Esophagus muscularis mucosa (tissue), 3 donors: ENCODE data around the gene SARS2.

Source experiments
- CTCF ChIP-seq, 3 experiments: fragments of 200-600 bp in 2 of 3; fragments of 450-650 bp in 1 of 3; sonication (generic) in 2 of 3; IDR thresholded peaks; one replicate each; pipeline ENCODE4 v1.5.1; 2017 to 2019; ENCODE audit warnings: antibody characterized with exemption in 3 of 3, mild to moderate bottlenecking in 2 of 3, moderate library complexity in 1 of 3
- POLR2AphosphoS5 ChIP-seq, 2 donors: sonication (generic); formaldehyde crosslinking; IDR thresholded peaks; one replicate each; pipeline ENCODE4 v1.6.1; 2017; ENCODE audit warnings: antibody characterized with exemption in 2 of 2

GRCh38 chr19:38901683-38902082 lies 28.9 kb downstream of the SARS2 start:
- no peak for TF ChIP-seq CTCF (IDR thresholded peaks at IDR 0.05)
- no peak for TF ChIP-seq POLR2AphosphoS5 (IDR thresholded peaks at IDR 0.05)
